Activated CD8-positive, alpha-beta memory T cell treated with anti-CD3 and anti-CD28 coated beads for 36 hours (primary cell): ENCODE data around the gene GLP1R. TPM values are rescaled to one million over a fixed set of nuclear protein-coding genes. Genes with fewer than 3 reads are reported as not detected.

Source experiments
- CTCF ChIA-PET: fragments of 350-600 bp; sonication (Branson Sonifier 250); formaldehyde crosslinking; loops from one replicate; lab custom pipeline; 2021; ENCODE audit warnings: antibody characterized with exemption; lab: Charles Lee
- POLR2A ChIA-PET: fragments of 350-600 bp; sonication (Branson Sonifier 250); formaldehyde crosslinking; loops from one replicate; lab custom pipeline; 2021; ENCODE audit warnings: antibody characterized with exemption; lab: Charles Lee
- total RNA-seq, 2 experiments: library from RNA; stranded (reverse); gene quantifications; one replicate each; pipeline ENCODE4 v1.2.3, GENCODE V29; 2021

Gene GLP1R
- total RNA-seq, 2 experiments from 2014 or later, result 0.15 TPM; not detected in 1

GRCh38 chr6:39079197-39080125 is 30.9 kb downstream of the GLP1R start:
- CTCF ChIA-PET, result no interaction called here
- POLR2A ChIA-PET, result no interaction called here

DNA sequence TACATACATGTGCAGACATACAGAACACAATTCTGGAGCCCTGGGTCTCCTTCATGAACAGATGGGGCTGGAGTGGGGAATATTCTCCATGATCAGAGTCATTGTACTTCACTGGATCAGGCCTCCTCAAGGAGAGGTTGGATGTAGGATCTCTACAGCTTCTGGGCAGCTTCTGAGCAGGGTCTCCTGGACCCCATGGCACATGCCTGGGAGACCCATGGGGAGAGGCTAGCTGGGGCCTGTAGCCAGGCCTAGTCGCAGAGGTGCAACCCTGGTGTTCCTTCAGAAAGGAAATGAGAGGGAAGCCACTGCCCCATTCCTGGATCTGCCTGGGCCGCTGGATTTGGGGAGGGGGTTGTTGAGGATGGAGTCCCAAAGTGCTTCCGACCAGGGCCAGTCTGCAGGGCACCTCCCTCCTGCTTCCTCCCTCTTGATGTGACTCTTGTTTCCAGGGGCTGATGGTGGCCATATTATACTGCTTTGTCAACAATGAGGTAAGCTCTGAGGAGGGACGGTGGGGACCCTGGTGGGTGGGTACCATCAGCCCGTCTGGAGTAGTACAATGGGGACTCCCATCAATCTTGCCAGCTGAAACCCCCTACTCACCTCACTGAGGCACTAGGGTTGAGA is 31.8 kb downstream of the GLP1R start:
- ChIA-PET POLR2A (no interaction called here), CTCF (no interaction called here)

DNA sequence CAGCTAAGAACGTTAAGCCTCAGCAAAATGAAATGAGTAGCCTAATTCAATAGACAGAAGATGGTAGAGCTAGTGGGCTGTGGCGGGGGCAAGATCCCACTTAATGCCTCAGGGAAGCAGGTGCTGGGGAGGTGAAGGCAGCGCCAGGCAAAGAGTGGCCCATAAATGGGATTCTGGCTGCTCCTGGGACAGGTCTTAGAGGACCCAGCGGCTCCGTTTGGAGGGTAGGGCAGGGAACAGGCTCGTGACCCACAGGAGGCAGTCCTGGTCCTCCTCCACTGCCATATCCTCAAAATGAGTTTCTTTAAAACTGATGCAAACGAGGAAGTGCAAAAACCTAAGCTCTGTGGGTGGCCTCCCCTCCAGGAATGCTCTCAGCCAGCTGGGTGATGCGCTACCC is 33.7 kb downstream of the GLP1R start:
- CTCF ChIA-PET, result no interaction called here
- POLR2A ChIA-PET, result no interaction called here

DNA sequence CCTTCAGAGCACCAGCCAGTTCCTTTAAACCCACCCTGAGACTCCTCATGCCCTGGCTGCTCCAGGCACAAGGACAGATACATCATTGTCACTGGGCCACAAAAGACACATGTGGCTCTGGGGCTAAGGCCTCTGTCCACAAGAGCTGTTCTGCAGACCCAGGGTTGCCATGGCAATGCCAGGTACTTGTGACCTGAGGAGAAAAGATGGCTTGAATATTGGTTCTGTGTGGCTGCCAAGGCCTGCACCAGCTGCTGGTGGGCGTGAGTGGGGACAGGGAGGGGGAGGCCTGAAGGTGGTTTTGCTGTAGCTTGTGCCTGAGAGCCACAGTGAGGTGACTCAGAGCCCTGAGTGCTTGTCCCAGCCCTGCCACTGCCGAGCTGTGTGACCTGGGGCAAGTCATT is 34.7 kb downstream of the GLP1R start:
- CTCF ChIA-PET, result no interaction called here
- POLR2A ChIA-PET, result no interaction called here

DNA sequence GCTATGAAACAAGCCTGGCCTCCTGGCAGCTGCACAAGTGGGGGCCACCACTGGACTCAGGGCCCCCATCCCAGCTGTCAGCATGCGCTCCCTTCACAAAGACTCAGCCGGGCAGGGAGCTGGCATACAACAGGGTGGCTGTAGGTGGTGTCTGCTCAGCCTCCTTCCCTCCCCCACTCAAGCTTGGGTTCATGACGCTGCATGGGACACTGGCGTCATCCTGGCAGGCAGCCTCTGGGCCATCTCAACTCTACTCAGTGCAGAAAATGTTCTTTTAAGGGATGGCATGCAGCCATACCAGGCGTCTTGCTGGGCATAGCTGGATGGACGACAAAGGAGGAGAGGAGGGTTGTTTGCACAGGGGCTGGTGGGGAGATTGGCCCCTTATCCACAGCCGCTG is 35.9 kb downstream of the GLP1R start:
- POLR2A ChIA-PET, result no interaction called here
- CTCF ChIA-PET, result interaction anchor here (0.7 kb wide), 2 partner anchors 55 to 112 kb away, joined by 3 read pairs; no protein-coding TSS in a partner anchor

- POLR2A ChIA-PET, result no interaction called here
- CTCF ChIA-PET, result interaction anchor here (0.7 kb wide), 2 partner anchors 56 to 113 kb away, joined by 3 read pairs; no protein-coding TSS in a partner anchor
These were observed 36.7 kb downstream of the GLP1R start for GRCh38 chr6:39085129-39085797.

- ChIA-PET CTCF (no interaction called here), POLR2A (no interaction called here)
These were observed 37.7 kb downstream of the GLP1R start for GRCh38 chr6:39086294-39086693.

DNA sequence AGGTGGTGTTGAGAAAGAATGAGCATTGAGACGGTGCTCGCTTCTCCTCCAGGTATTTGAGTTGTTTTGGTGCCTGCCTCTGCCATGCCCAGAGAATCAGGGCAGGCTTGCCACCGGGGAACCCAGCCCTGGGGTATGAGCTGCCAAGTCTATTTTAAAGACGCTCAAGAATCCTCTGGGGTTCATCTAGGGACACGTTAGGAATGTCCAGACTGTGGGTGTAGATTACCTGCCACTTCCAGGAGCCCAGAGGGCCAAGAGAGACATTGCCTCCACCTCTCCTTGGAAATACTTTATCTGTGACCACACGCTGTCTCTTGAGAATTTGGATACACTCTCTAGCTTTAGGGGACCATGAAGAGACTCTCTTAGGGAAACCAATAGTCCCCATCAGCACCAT is 38.1 kb downstream of the GLP1R start:
- CTCF ChIA-PET, result no interaction called here

GRCh38 chr6:39087197-39087596 is 38.6 kb downstream of the GLP1R start:
- POLR2A ChIA-PET, result no interaction called here
- CTCF ChIA-PET, result no interaction called here

More for the DNA sequence above, 38.1 kb downstream of the GLP1R start:
- POLR2A ChIA-PET, result no interaction called here

- ChIA-PET CTCF (interaction anchor here (0.7 to 1.1 kb wide), 3 partner anchors 59 to 221 kb away, joined by 3 read pairs; no protein-coding TSS in a partner anchor), POLR2A (no interaction called here)
These were observed 39.8 kb downstream of the GLP1R start for GRCh38 chr6:39088331-39088730.

- ChIA-PET CTCF (no interaction called here), POLR2A (no interaction called here)
These were observed 41.5 kb downstream of the GLP1R start for GRCh38 chr6:39090036-39090435.

- ChIA-PET CTCF (no interaction called here), POLR2A (no interaction called here)
These were observed 42.6 kb downstream of the GLP1R start for GRCh38 chr6:39091220-39091619.

- POLR2A ChIA-PET, result no interaction called here
- CTCF ChIA-PET, result no interaction called here
These were observed 43.5 kb downstream of the GLP1R start for GRCh38 chr6:39092124-39092523.

- ChIA-PET POLR2A (no interaction called here), CTCF (interaction anchor here (0.7 kb wide), 1 partner anchor 124 kb away, joined by 5 read pairs; no protein-coding TSS in a partner anchor)
These were observed 44.6 kb downstream of the GLP1R start for GRCh38 chr6:39093149-39093708.

GRCh38 chr6:39095578-39095977 is 47.0 kb downstream of the GLP1R start:
- ChIA-PET CTCF (no interaction called here), POLR2A (no interaction called here)

DNA sequence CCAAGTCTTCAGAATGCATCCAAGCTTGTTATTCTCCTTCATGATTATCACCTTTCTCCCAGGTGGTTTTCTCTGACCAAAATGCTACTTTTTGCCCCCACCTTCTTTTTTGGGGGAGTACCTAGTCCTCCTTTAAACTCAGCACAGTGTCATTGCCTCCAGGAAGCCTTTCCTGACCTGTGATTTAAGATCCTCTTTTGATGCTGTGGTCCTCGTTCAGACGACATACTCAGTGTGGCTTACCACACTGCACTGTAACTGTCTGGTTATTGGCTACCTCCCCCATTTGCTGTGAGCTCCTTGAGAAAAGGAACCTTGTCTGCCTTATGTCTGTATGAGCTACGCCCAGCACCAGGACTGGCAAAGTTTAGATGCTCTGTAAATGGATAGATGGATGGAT is 51.8 kb downstream of the GLP1R start:
- ChIA-PET CTCF (no interaction called here), POLR2A (no interaction called here)

DNA sequence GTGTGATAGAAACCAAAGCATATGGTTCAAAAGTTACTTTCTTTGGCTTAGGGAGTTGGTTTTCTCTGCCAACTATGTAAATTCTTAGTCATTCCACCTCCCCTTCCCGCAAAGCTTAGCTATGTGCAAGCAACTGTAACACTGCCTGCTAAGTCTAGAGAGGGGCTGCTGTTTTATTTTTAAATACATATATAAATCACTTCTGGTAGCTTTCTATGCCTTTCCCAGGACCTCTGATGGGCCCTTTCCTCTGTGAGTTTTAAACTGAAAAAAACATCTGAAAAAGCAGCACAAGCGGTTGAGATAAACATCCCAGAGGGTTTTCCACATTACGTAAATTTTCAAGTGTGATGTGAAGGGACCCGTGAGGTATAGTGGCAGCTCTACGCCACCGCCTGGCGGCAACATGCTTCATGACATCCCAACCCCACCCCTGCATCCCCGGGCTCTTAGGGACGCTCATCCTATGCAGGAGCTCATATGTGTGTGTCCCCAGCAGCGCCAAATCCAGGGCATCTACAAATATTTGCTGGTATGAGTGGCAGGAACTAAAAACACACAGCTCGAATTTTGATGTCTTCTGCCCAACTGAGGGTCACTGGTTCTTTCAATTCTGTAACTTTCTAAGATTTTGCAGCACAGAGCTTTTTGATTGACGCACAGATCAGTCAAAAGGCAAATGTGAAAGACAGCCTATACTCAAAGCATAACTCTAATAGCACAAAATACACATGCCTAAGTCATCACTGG is 53.7 kb downstream of the GLP1R start:
- CTCF ChIA-PET, result no interaction called here

GRCh38 chr6:39102821-39103136 is 54.2 kb downstream of the GLP1R start:
- ChIA-PET CTCF (no interaction called here), POLR2A (no interaction called here)

More for the DNA sequence above, 53.7 kb downstream of the GLP1R start:
- POLR2A ChIA-PET, result no interaction called here

- POLR2A ChIA-PET, result no interaction called here
- CTCF ChIA-PET, result no interaction called here
These were observed 55.9 kb downstream of the GLP1R start for GRCh38 chr6:39104528-39104927.
